K562 (cell line): ENCODE results near the gene SPTAN1. TPM values are rescaled to one million over a fixed set of nuclear protein-coding genes. Genes with fewer than 3 reads are reported as not detected.

Source experiments
- BRCA1 ChIP-seq, 2 experiments: fragments of 450-650 bp in 1 of 2; sonication (generic) in 1 of 2; formaldehyde crosslinking in 1 of 2; IDR thresholded peaks; 2 replicates each; pipeline versions ENCODE4 v1.5.0 to v1.6.1; 2017 to 2020; ENCODE audit warnings: mild to moderate bottlenecking in 1 of 2, missing genetic modification reagents in 1 of 2
- CREB1 ChIP-seq, 2 experiments: sonication (generic) in 1 of 2; formaldehyde crosslinking in 1 of 2; IDR thresholded peaks; 2 replicates each; pipeline versions ENCODE4 v1.6.1 to v1.8.0; 2012 to 2022; ENCODE audit warnings: inconsistent platforms in 1 of 2, mild to moderate bottlenecking in 1 of 2, missing genetic modification reagents in 1 of 2, moderate library complexity in 1 of 2
- CREB3L1 ChIP-seq: fragments of 450-650 bp; IDR thresholded peaks from 2 replicates; pipeline ENCODE4 v1.6.1; 2014; ENCODE audit warnings: low read depth, mild to moderate bottlenecking, moderate library complexity, borderline replicate concordance
- DMBX1 ChIP-seq: fragments of 250-450 bp; sonication (Bioruptor Pico); IDR thresholded peaks from 2 replicates; pipeline ENCODE4 v1.8.0; 2022; ENCODE audit warnings: inconsistent platforms, mild to moderate bottlenecking, moderate library complexity, borderline replicate concordance
- EWSR1 ChIP-seq: fragments of 450-650 bp; IDR thresholded peaks from 2 replicates; pipeline ENCODE4 v1.6.1; 2018; ENCODE audit warnings: borderline replicate concordance, mild to moderate bottlenecking, low read depth, moderate library complexity; ENCODE audit not compliant: partially characterized antibody
- FOS ChIP-seq: IDR thresholded peaks from 3 replicates; pipeline ENCODE4 v1.6.1; 2011; ENCODE audit not compliant: insufficient read length; ENCODE audit errors: extremely low read depth
- IRF2 ChIP-seq: sonication (generic); formaldehyde crosslinking; IDR thresholded peaks from 2 replicates; pipeline ENCODE4 v1.8.1; 2022; ENCODE audit warnings: mild to moderate bottlenecking, missing genetic modification reagents
- KDM2B ChIP-seq: fragments of 250-450 bp; sonication (Bioruptor Pico); IDR thresholded peaks from 2 replicates; pipeline ENCODE4 v1.8.0; 2021; ENCODE audit warnings: mild to moderate bottlenecking, moderate library complexity
- MTA2 ChIP-seq: fragments of 450-650 bp; IDR thresholded peaks from 2 replicates; pipeline ENCODE4 v1.6.1; 2016; ENCODE audit warnings: low read depth
- MTA3 ChIP-seq: fragments of 450-650 bp; formaldehyde crosslinking; IDR thresholded peaks from 2 replicates; pipeline ENCODE4 v1.6.1; 2017; ENCODE audit warnings: mild to moderate bottlenecking, borderline replicate concordance
- NR2C2 ChIP-seq, 2 experiments: fragments of 200-800 bp in 1 of 2; sonication (Bioruptor generic) in 1 of 2; sonication (generic) in 1 of 2; formaldehyde crosslinking in 1 of 2; IDR thresholded peaks; 2 replicates each; pipeline versions ENCODE4 v1.6.1 to v1.8.0; 2016 to 2022; ENCODE audit warnings: mild to moderate bottlenecking in 1 of 2, missing compliant biosample characterization in 1 of 2, missing genetic modification characterization in 1 of 2, missing genetic modification reagents in 1 of 2
- POLR2AphosphoS5 ChIP-seq: IDR thresholded peaks from 2 replicates; pipeline ENCODE4 v1.6.1; 2011; ENCODE audit warnings: mild to moderate bottlenecking, low read depth, low read length, moderate library complexity; ENCODE audit not compliant: control insufficient read depth, insufficient read depth
- PRPF4 ChIP-seq: fragments of 200-400 bp; formaldehyde crosslinking; IDR thresholded peaks from one replicate; pipeline ENCODE4 v1.6.1; 2017; ENCODE audit warnings: low read length, low read depth, mild to moderate bottlenecking; ENCODE audit not compliant: insufficient read depth, poor library complexity, severe bottlenecking
- RBM34 ChIP-seq: fragments of 200-400 bp; formaldehyde crosslinking; IDR thresholded peaks from 2 replicates; pipeline ENCODE4 v1.6.1; 2018; ENCODE audit warnings: low read length, borderline replicate concordance; ENCODE audit not compliant: insufficient read depth
- SFPQ ChIP-seq: fragments of 200-400 bp; formaldehyde crosslinking; IDR thresholded peaks from 2 replicates; pipeline ENCODE4 v1.6.1; 2017; ENCODE audit warnings: mild to moderate bottlenecking, low read depth, low read length, moderate library complexity
- SIX5 ChIP-seq, 2 experiments: IDR thresholded peaks; 2 replicates each; pipeline ENCODE4 v1.6.1; 2011; ENCODE audit warnings: low read length in 2 of 2, borderline replicate concordance in 1 of 2, low read depth in 1 of 2, mild to moderate bottlenecking in 1 of 2, moderate library complexity in 1 of 2; ENCODE audit not compliant: insufficient read depth in 1 of 2
- SMARCC2 ChIP-seq: fragments of 450-650 bp; IDR thresholded peaks from 2 replicates; pipeline ENCODE4 v1.6.1; 2017; ENCODE audit warnings: antibody characterized with exemption, moderate library complexity, mild to moderate bottlenecking, low read depth
- SNRNP70 ChIP-seq: fragments of 200-400 bp; formaldehyde crosslinking; optimal IDR thresholded peaks from 2 replicates; pipeline ENCODE3; 2017; ENCODE audit warnings: low read depth, low read length
- SREBF1 ChIP-seq: fragments of 150-350 bp; IDR thresholded peaks from 2 replicates; pipeline ENCODE4 v1.6.1; 2014; ENCODE audit warnings: antibody characterized with exemption, low read depth, low read length, borderline replicate concordance
- TCFL5 ChIP-seq: fragments of 250-450 bp; sonication (Bioruptor Pico); conservative IDR thresholded peaks from 2 replicates; pipeline ENCODE4 v1.6.1; 2021; ENCODE audit warnings: mild to moderate bottlenecking, moderate library complexity, matching md5 sums
- ZBTB1 ChIP-seq: sonication (generic); formaldehyde crosslinking; IDR thresholded peaks from 2 replicates; pipeline ENCODE4 v1.8.1; 2023; ENCODE audit warnings: missing genetic modification reagents, low read depth, mild to moderate bottlenecking, borderline replicate concordance
- ZC3H11A ChIP-seq: IDR thresholded peaks from 2 replicates; pipeline ENCODE4 v1.6.1; 2012; ENCODE audit warnings: low read depth, low read length, improper control_type of control experiment
- ZFX ChIP-seq: sonication (generic); formaldehyde crosslinking; IDR thresholded peaks from 2 replicates; pipeline ENCODE4 v1.8.0; 2022; ENCODE audit warnings: mild to moderate bottlenecking, missing genetic modification reagents, moderate library complexity
- ZNF316 ChIP-seq: fragments of 450-650 bp; IDR thresholded peaks from 2 replicates; pipeline ENCODE4 v1.6.1; 2016
- ZZZ3 ChIP-seq: fragments of 450-650 bp; IDR thresholded peaks from 2 replicates; pipeline ENCODE4 v1.6.1; 2016; ENCODE audit warnings: antibody characterized with exemption, mild to moderate bottlenecking, moderate library complexity
- polyA plus RNA-seq, 8 experiments: library from polyadenylated mRNA; depleted of rRNA in 4 of 8; stranded (reverse) in 5 of 8; unstranded in 3 of 8; fragments of >200 nt; fragmentation: Nextera tagmentation in 2 of 8; fragmentation: Illumina TruSeq in 1 of 8; extraction: Ambion mirVana in 2 of 8; extraction: Trizol in 1 of 8; gene quantifications; 2 replicates each; pipeline versions ENCODE4 v1.2.1 to v1.2.3, GENCODE V29; 2011 to 2014; ENCODE audit warnings: inconsistent platforms in 1 of 8, missing spikeins in 1 of 8
- total RNA-seq, 7 experiments: library from RNA; depleted of rRNA in 6 of 7; stranded (reverse); fragments of >200 nt in 6 of 7; fragmentation: Illumina TruSeq in 2 of 7; extraction: Trizol in 2 of 7; gene quantifications; 2 replicates each; pipeline versions ENCODE4 v1.2.1 to v1.2.3, GENCODE V29; 2011 to 2021; ENCODE audit warnings: low replicate concordance in 1 of 7

Gene SPTAN1
- total and polyA plus RNA-seq, 9 of the 15 experiments (the other 6 are each of a cell fraction or from before 2014, with no cell fraction given): 1.5 to 13.5 (median 6.8) TPM

DNA sequence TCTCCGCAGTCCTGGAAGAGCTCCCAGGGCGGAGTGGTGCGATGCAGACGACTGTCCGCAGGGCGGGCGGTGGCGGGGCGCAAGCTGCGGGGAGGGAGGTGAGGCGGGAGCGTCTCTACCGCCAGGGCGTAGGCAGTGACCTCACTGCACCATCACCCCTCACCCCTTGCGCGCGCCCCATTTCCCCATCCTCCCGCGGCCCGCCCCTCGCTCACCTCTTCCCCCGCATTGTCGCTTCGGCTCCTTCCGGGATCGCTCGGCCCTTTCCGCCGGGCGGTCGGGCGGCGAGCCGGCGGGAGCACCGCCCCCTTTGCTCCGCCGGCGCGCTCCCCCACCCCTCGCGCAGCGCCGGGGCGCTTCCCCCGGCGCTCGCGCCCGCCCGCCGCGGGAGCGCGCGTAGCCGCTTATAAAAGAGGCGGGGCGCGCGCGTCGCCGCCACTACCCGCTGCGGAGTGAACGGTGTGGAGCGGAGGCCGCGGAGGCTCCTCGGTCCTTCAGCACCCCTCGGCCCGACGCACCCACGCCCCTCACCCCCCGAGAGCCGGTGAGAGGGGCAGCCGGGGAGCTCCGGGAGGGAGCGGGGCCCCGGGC is at the start of gene SPTAN1 (continued):
- TF ChIP-seq SFPQ (no peak), MTA2 (no peak), SIX5 (IDR thresholded peaks at IDR 0.05; ENCODE audit: borderline replicate concordance in 1 of 2, insufficient read depth in 1 of 2, low read depth in 1 of 2, low read length in 2 of 2) (no peak), SNRNP70 (no peak), TCFL5 (CRISPR knock-in tag) (no peak), CREB3L1 (0 out of 2 replicates have a peak, but pooled peaks have one; percentile 33), NR2C2 (CRISPR knock-in tag; IDR thresholded peaks at IDR 0.05) (no peak), NR2C2 (tag; IDR thresholded peaks at IDR 0.05) (peak; percentile 89), FOS (no peak), DMBX1 (CRISPR knock-in tag) (peak; percentile 81; the same call in 1 of the 2 replicates), ZZZ3 (no peak), IRF2 (CRISPR knock-in tag) (no peak), ZFX (CRISPR knock-in tag) (peak; percentile 61; the same call in 1 of the 2 replicates), EWSR1 (no peak), CREB1 (IDR thresholded peaks at IDR 0.05) (peak; percentile 71), CREB1 (CRISPR knock-in tag; IDR thresholded peaks at IDR 0.05) (peak; percentile 73; the same call in 1 of the 2 replicates), RBM34 (no peak), SREBF1 (no peak), BRCA1 (IDR thresholded peaks at IDR 0.05) (no peak), BRCA1 (CRISPR knock-in tag; IDR thresholded peaks at IDR 0.05) (no peak), ZNF316 (no peak), SMARCC2 (no peak), POLR2AphosphoS5 (peak; percentile 56), PRPF4 (peak; percentile 64), KDM2B (CRISPR knock-in tag) (no peak; the same call in 1 of the 2 replicates), ZC3H11A (no peak), ZBTB1 (CRISPR knock-in tag) (peak; percentile 51; the same call in 1 of the 2 replicates), MTA3 (peak; percentile 83; the same call in 1 of the 2 replicates)
